AG04450 (cell line): ENCODE data around the gene SPTLC1. TPM values are rescaled to one million over a fixed set of nuclear protein-coding genes. Genes with fewer than 3 reads are reported as not detected.
"Not testable (repeated sequence)": the region's sequence is repeated elsewhere in the genome, so short reads cannot be mapped to it uniquely, and the experiment has no call there.

ENCODE experiments used
- CTCF ChIA-PET: fragments of 300-600, 350-600 bp; formaldehyde crosslinking; extraction: SDS; loops from one replicate; lab custom pipeline; 2022; ENCODE audit warnings: antibody characterized with exemption, inconsistent platforms; lab: Charles Lee
- POLR2A ChIA-PET: fragments of 350-600 bp; formaldehyde crosslinking; extraction: SDS; loops from one replicate; lab custom pipeline; 2021; ENCODE audit warnings: antibody characterized with exemption, inconsistent platforms; lab: Yijun Ruan, JAX
- DNase-seq: peaks from one replicate; pipeline ENCODE4 v3.0.0-alpha.2; 2011; ENCODE audit warnings: low read depth, low spot score
- H3K27ac ChIP-seq: one replicate; pipeline ENCODE4 v1.5.1; 2012; ENCODE audit warnings: low read depth, low read length, control low read depth
- H3K27me3 ChIP-seq: one replicate; pipeline ENCODE4 v1.6.0; 2012; ENCODE audit warnings: low read length; ENCODE audit not compliant: control insufficient read depth, insufficient read depth
- H3K4me3 ChIP-seq: 2 replicates; pipeline ENCODE4 v1.5.1; 2011; ENCODE audit warnings: mild to moderate bottlenecking, low read depth, low read length, control low read depth
- H3K9me3 ChIP-seq: 2 replicates; pipeline ENCODE4 v1.5.1; 2012; ENCODE audit warnings: low read length; ENCODE audit not compliant: control insufficient read depth, insufficient read depth
- polyA plus RNA-seq: library from polyadenylated mRNA; depleted of rRNA; stranded (reverse); fragments of >200 nt; gene quantifications from 2 replicates; pipeline ENCODE4 v1.2.3, GENCODE V29; 2011
- TF ChIP-seq, protein P1 (sequence below): IDR thresholded peaks from 2 replicates; pipeline ENCODE4 v1.5.1; 2011; ENCODE audit warnings: low read depth, low read length, control low read depth, inconsistent platforms

The SPTLC1 gene
- polyA plus RNA-seq, 1 experiment: 140 TPM

DNA sequence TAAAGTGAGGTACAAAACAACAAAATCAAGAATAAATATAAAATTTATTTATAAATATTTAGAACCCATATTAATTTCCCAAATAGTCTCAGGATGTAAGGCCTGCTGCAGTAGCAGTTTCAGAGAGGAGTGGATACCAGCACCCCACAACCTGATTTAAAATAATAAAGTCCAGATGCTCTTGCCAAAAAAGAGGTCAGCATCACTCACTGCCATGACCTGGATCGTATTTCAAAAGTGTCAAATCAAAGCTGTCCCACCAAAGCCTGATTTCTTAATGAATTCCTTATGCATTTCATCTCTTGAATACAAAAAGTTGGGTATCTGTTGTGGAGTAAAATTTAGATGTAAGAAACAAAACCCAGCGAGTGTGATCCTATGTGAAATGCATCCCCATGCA lies 107.2 kb downstream of the SPTLC1 start:
- ChIA-PET CTCF (no interaction called here), POLR2A (no interaction called here)
- Histone ChIP-seq H3K27ac (no peak overlapping the region), H3K27me3 (no peaks in the 10 kb centered on the region), H3K4me3 (no peak overlapping the region), H3K9me3 (peaks cover 9% of the 10 kb centered on the region; the same call in 1 of the 2 replicates)
- no peak for DNase-seq
- TF ChIP-seq, protein P1, sequence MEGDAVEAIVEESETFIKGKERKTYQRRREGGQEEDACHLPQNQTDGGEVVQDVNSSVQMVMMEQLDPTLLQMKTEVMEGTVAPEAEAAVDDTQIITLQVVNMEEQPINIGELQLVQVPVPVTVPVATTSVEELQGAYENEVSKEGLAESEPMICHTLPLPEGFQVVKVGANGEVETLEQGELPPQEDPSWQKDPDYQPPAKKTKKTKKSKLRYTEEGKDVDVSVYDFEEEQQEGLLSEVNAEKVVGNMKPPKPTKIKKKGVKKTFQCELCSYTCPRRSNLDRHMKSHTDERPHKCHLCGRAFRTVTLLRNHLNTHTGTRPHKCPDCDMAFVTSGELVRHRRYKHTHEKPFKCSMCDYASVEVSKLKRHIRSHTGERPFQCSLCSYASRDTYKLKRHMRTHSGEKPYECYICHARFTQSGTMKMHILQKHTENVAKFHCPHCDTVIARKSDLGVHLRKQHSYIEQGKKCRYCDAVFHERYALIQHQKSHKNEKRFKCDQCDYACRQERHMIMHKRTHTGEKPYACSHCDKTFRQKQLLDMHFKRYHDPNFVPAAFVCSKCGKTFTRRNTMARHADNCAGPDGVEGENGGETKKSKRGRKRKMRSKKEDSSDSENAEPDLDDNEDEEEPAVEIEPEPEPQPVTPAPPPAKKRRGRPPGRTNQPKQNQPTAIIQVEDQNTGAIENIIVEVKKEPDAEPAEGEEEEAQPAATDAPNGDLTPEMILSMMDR: no peak

DNA sequence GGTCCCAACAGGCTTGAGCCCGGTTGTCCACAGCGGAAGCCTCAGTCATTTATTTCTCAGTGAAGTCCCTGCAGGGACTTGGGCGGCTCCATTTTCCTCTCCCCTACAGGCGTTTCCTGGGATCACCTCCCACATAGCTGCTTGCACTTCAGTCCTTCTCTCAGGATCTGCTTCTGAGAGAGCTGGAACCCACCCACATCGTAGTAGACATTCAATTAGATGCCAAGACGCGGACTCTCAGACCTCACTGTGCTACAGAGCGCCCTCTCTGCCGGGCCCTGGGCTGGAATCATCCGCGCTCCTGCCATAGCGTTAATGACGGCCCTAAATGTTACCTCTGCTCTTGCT lies 111.2 kb downstream of the SPTLC1 start:
- Histone ChIP-seq H3K27me3 (no peaks in the 10 kb centered on the region), H3K9me3 (peaks cover 9% of the 10 kb centered on the region; the same call in 1 of the 2 replicates), H3K4me3 (no peak overlapping the region), H3K27ac (no peak overlapping the region)
- no peak for DNase-seq
- ChIA-PET CTCF (no interaction called here), POLR2A (no interaction called here)
- TF ChIP-seq, protein P1: no peak

DNA sequence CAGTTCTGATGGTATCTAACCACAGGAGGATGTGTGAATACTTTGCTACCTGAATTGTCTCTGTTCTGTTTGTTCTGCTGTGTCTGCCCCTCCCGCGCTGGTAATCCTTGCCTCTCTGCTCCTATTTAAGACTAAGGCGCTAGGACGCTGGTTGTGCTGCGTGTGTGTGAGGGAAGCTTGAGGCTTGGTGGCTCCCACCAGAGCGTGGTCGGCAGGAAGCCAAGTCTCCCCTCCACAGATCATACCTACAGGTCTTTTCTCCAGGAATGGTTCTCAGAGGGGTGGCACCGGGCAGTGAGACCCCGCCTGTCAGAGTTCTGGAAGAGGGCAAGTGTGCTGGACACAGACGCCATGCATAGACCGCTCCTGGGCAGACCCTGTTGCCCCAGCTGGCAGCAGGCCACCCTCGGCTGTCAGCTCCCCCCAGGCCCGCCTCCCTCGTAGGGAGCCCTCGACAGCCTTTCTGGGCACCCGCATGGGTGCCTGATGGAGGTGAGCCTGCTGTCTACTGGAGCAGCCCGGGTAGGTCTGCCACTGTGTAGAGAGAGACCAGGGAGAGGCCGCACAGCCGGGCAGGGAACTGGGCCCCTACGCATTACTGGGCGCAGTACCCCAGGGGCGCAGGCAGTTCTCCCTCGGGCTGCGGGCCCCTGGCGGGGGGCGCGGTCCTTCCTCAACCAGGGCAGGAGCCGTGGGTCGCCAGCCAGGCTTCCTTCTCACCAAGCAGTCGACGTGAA lies 111.7 kb downstream of the SPTLC1 start:
- H3K9me3 ChIP-seq: peaks cover 9% of the 10 kb centered on the region; the same call in 1 of the 2 replicates
- CTCF ChIA-PET: no interaction called here
- TF ChIP-seq, protein P1: no peak
- H3K27ac ChIP-seq: no peak overlapping the region
- H3K27me3 ChIP-seq: no peaks in the 10 kb centered on the region
- no peak for DNase-seq
- POLR2A ChIA-PET: interaction anchor here (0.6 kb wide), 1 partner anchor 201 kb away, joined by 7 read pairs; no protein-coding TSS in a partner anchor
- H3K4me3 ChIP-seq: no peak overlapping the region

DNA sequence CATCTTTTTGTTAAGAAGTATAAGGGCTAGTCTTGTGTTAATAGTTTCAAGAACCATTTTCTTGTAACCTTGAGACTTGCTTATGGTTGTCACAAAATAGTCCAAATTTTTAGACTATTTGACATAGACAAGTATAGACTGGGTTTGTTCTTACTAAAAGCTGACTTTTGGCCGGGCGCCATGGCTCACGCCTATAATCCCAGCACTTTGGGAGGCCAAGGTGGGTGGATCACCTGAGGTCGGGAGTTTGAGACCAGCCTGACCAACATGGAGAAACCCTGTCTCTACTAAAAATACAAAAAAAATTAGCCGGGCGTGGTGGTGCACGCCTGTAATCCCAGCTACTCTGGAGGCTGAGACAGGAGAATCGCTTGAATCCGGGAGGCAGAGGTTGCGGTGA lies 113.3 kb downstream of the SPTLC1 start:
- DNase-seq, CTCF ChIA-PET, H3K27me3 ChIP-seq, H3K9me3 ChIP-seq, POLR2A ChIA-PET, H3K4me3 ChIP-seq, H3K27ac ChIP-seq: not testable (repeated sequence)

DNA sequence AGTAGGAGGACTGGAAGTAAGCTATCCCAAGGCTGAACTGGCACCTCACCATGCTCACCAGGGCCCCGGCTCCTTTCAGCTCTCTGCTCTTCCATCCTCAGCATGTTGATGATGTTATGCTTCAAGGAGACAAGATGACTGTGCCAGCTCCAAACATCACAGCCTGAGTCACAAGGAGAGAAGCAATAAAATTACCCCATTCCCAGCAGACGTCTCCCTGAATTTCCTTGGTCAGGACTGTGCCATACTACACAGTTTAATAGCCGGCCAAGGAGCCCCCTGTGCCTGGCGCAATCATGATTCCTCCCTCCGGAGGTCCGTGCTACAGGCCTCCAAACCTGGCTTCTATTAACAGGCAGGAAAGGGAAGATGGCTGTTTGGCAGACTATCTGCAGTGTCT lies 114.0 kb downstream of the SPTLC1 start:
- no peak overlapping the region for H3K27ac ChIP-seq
- H3K9me3 ChIP-seq: peaks cover 9% of the 10 kb centered on the region; the same call in 1 of the 2 replicates
- ChIA-PET POLR2A (no interaction called here), CTCF (interaction anchor here (0.6 to 1.6 kb wide), 2 partner anchors 46 to 262 kb away, joined by 3 to 8 read pairs; no protein-coding TSS in a partner anchor)
- no peaks in the 10 kb centered on the region for H3K27me3 ChIP-seq
- no peak overlapping the region for H3K4me3 ChIP-seq
- TF ChIP-seq, protein P1: no peak
- no peak for DNase-seq
